Neuronal stem cell (in vitro differentiated cells): ENCODE results near the gene ERC2.

Experiments
- DNase-seq: peaks from one replicate; pipeline ENCODE4 v3.0.0-alpha.2; 2013; ENCODE audit warnings: low spot score
- H2AFZ ChIP-seq: one replicate; pipeline ENCODE4 v1.6.1; 2013; ENCODE audit warnings: mild to moderate bottlenecking, low read length, inconsistent platforms
- H2AK5ac ChIP-seq: 2 replicates; pipeline ENCODE4 v1.6.1; 2013; ENCODE audit warnings: low read depth, mild to moderate bottlenecking, inconsistent platforms, low read length, moderate library complexity, mixed read lengths
- H2BK120ac ChIP-seq: 2 replicates; pipeline ENCODE4 v1.6.1; 2013; ENCODE audit warnings: low read depth, mild to moderate bottlenecking, inconsistent platforms, low read length, moderate library complexity, mixed read lengths
- H2BK12ac ChIP-seq: one replicate; pipeline ENCODE4 v1.6.1; 2013; ENCODE audit warnings: low read length, inconsistent platforms
- H2BK15ac ChIP-seq: 2 replicates; pipeline ENCODE4 v1.6.1; 2013; ENCODE audit warnings: mild to moderate bottlenecking, low read length, inconsistent platforms, mixed read lengths
- H2BK5ac ChIP-seq: one replicate; pipeline ENCODE4 v1.6.1; 2013; ENCODE audit warnings: inconsistent platforms, mild to moderate bottlenecking, low read length, moderate library complexity
- H3K14ac ChIP-seq: one replicate; pipeline ENCODE4 v1.6.1; 2013; ENCODE audit warnings: low read length, inconsistent platforms
- H3K18ac ChIP-seq: 2 replicates; pipeline ENCODE4 v1.6.1; 2013; ENCODE audit warnings: low read length, inconsistent platforms
- H3K23ac ChIP-seq: 2 replicates; pipeline ENCODE4 v1.6.1; 2013; ENCODE audit warnings: low read depth, mild to moderate bottlenecking, mixed read lengths, low read length, inconsistent platforms; ENCODE audit not compliant: poor library complexity
- H3K27ac ChIP-seq: replicated peaks from 3 replicates; pipeline ENCODE4 v1.5.1; 2013; ENCODE audit warnings: low read length, inconsistent platforms
- H3K27me3 ChIP-seq, 3 experiments: 2 replicates each; pipeline ENCODE4 v1.6.1; 2013; ENCODE audit warnings: low read length in 3 of 3, mild to moderate bottlenecking in 2 of 3, inconsistent platforms in 1 of 3, low read depth in 1 of 3, mixed read lengths in 1 of 3, moderate library complexity in 1 of 3; ENCODE audit not compliant: control insufficient read depth in 3 of 3, insufficient read depth in 3 of 3
- H3K36me3 ChIP-seq, 2 donors: replicated peaks in 1 of 2; 2 replicates each; pipeline ENCODE4 v1.6.1; 2013; ENCODE audit warnings: low read length in 2 of 2; ENCODE audit not compliant: control insufficient read depth in 2 of 2, insufficient read depth in 2 of 2
- H3K4ac ChIP-seq: 2 replicates; pipeline ENCODE4 v1.6.1; 2013; ENCODE audit warnings: inconsistent platforms, mild to moderate bottlenecking, low read length, moderate library complexity
- H3K4me1 ChIP-seq, 2 donors: 1 replicate in 1 of 2; 2 replicates in 1 of 2; pipeline ENCODE4 v1.6.1; 2013; ENCODE audit warnings: low read length in 2 of 2, low read depth in 1 of 2; ENCODE audit not compliant: control insufficient read depth in 2 of 2, insufficient read depth in 1 of 2
- H3K4me2 ChIP-seq: one replicate; pipeline ENCODE4 v1.6.1; 2013; ENCODE audit warnings: mild to moderate bottlenecking, low read length, inconsistent platforms; ENCODE audit not compliant: insufficient read depth, poor library complexity, severe bottlenecking
- H3K4me3 ChIP-seq, 2 donors: 2 replicates each; pipeline ENCODE4 v1.5.1; 2013; ENCODE audit warnings: low read length in 2 of 2, mild to moderate bottlenecking in 2 of 2, inconsistent platforms in 1 of 2, moderate library complexity in 1 of 2
- H3K79me1 ChIP-seq: one replicate; pipeline ENCODE4 v1.6.1; 2013; ENCODE audit warnings: low read depth, mild to moderate bottlenecking, inconsistent platforms, low read length, moderate library complexity
- H3K9ac ChIP-seq: one replicate; pipeline ENCODE4 v1.6.1; 2013; ENCODE audit warnings: mild to moderate bottlenecking, low read depth, low read length, inconsistent platforms; ENCODE audit not compliant: poor library complexity
- H3K9me3 ChIP-seq, 2 donors: replicated peaks in 1 of 2; 2 replicates each; pipeline versions ENCODE3 to v1.6.1; 2013; ENCODE audit warnings: low read length in 2 of 2, mild to moderate bottlenecking in 2 of 2, inconsistent platforms in 1 of 2, low read depth in 1 of 2, mixed read lengths in 1 of 2, moderate library complexity in 1 of 2; ENCODE audit not compliant: control insufficient read depth in 2 of 2, insufficient read depth in 1 of 2
- H4K8ac ChIP-seq: one replicate; pipeline ENCODE4 v1.6.1; 2013; ENCODE audit warnings: low read depth, mild to moderate bottlenecking, inconsistent platforms, low read length, moderate library complexity
- H4K91ac ChIP-seq: one replicate; pipeline ENCODE4 v1.6.1; 2013; ENCODE audit warnings: low read length, low read depth, mild to moderate bottlenecking, inconsistent platforms; ENCODE audit not compliant: poor library complexity
- WGBS, 2 donors: extraction: QIAGEN DNeasy Blood & Tissue Kit; methylation state at CpG; one replicate each; pipeline ENCODE4 v1.1.7; 2013; ENCODE audit warnings: missing lambda C conversion rate in 2 of 2, mixed read lengths in 1 of 2; ENCODE audit not compliant: insufficient read length in 2 of 2, insufficient replicate concordance in 1 of 2; ENCODE audit errors: extremely low coverage in 2 of 2; 5-methylcytosine and 5-hydroxymethylcytosine counted together

The ERC2 gene

GRCh38 chr3:56197991-56198390, 270.3 kb downstream of the ERC2 start:
- H3K9me3 ChIP-seq: no peaks in the 10 kb centered on the region
- H3K23ac ChIP-seq: no peak overlapping the region
- H3K14ac ChIP-seq: no peak overlapping the region
- no peaks in the 10 kb centered on the region for H3K27me3 ChIP-seq
- no peak overlapping the region for H3K18ac ChIP-seq
- no peaks in the 10 kb centered on the region for H3K79me1 ChIP-seq
- H2BK120ac ChIP-seq: no peak overlapping the region
- no peak overlapping the region for H2BK15ac ChIP-seq
- H2AFZ ChIP-seq: no peak overlapping the region
- no peak overlapping the region for H2BK5ac ChIP-seq
- no peak overlapping the region for H3K4me3 ChIP-seq
- no peak for DNase-seq
- H3K4me2 ChIP-seq: no peak overlapping the region
- H3K36me3 ChIP-seq: no peaks in the 10 kb centered on the region
- peaks cover 2 to 8% of the 10 kb centered on the region in 2 donors for H3K4me1 ChIP-seq
- H2AK5ac ChIP-seq: no peak overlapping the region
- no peak overlapping the region for H4K8ac ChIP-seq
- no peak overlapping the region for H3K27ac ChIP-seq
- no peak overlapping the region for H4K91ac ChIP-seq
- H3K4ac ChIP-seq: no peak overlapping the region
- no peak overlapping the region for H2BK12ac ChIP-seq
- H3K9ac ChIP-seq: no peak overlapping the region

DNA sequence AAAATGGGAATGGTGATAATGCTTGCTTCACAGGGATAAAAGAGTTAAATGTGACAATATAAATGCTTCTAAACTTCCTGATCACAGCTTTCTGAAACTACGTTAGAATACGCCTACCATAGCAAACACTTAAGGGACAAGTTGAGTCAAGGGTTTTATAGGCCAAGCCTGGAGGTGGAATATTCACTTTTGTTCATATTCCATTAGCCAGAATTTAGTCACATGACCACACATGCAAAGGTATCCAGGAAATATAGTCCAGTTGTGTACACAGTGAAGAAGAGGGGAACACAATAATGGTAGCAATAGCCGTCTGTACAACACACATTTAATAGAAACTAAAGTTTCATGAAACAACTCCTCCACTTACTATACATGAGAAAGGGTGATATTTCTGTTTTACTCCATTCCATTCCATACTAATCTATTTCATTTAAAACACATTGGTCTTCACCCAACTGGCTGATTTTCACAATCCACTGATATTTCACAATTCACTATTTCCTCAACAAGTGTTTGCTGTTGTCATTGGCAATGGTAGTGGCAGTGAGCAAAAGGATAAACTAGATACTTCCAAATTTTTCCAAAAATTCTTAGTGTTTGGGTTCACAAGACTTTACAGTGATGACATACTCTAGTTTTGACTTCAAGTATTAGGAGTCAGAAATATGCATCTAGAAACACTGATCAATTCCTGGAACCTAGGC, 270.9 kb downstream of the ERC2 start:
- H3K14ac ChIP-seq: no peak overlapping the region
- H2BK120ac ChIP-seq: no peak overlapping the region
- no CpG with 5 or more reads among the region's 3 CpGs for WGBS, 2 donors
- no peak for DNase-seq
- no peak overlapping the region for H3K4me3 ChIP-seq
- H3K4me1 ChIP-seq: peaks cover 2 to 8% of the 10 kb centered on the region in 2 donors
- no peak overlapping the region for H2AK5ac ChIP-seq
- H3K18ac ChIP-seq: no peak overlapping the region
- H3K9me3 ChIP-seq: no peaks in the 10 kb centered on the region
- H3K4me2 ChIP-seq: no peak overlapping the region
- no peak overlapping the region for H3K23ac ChIP-seq
- H3K9ac ChIP-seq: no peak overlapping the region
- no peaks in the 10 kb centered on the region for H3K79me1 ChIP-seq
- no peak overlapping the region for H3K27ac ChIP-seq
- no peak overlapping the region for H4K8ac ChIP-seq
- H3K4ac ChIP-seq: no peak overlapping the region
- H4K91ac ChIP-seq: no peak overlapping the region
- no peak overlapping the region for H2AFZ ChIP-seq
- H2BK5ac ChIP-seq: no peak overlapping the region
- H3K27me3 ChIP-seq: no peaks in the 10 kb centered on the region
- H3K36me3 ChIP-seq: no peaks in the 10 kb centered on the region
- no peak overlapping the region for H2BK15ac ChIP-seq
- no peak overlapping the region for H2BK12ac ChIP-seq

DNA sequence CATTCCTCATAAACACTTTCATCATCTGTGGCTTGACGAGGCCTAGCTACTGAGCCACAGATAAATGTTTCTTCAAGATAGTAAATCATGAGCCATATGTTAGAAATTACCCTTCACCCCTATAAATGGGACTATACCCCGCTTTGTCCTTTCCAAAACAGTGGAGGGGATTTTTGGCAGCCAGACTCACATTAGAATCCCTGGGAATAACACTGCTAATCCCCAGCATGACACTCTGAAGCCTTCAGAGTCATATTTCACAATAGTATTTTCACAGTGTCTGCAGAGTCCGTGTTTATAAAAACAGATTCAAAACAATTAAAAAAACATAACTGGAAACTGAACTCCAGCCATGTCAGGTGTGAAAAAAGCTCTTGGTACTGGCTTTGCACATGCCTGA, 271.6 kb downstream of the ERC2 start:
- Histone ChIP-seq H4K8ac (no peak overlapping the region), H3K4ac (no peak overlapping the region), H2BK5ac (no peak overlapping the region), H3K27ac (no peak overlapping the region), H3K18ac (no peak overlapping the region), H3K14ac (no peak overlapping the region), H3K23ac (no peak overlapping the region), H2BK15ac (no peak overlapping the region), H3K9ac (no peak overlapping the region), H2AFZ (no peak overlapping the region), H3K4me3 (no peak overlapping the region), H3K36me3 (no peaks in the 10 kb centered on the region), H3K79me1 (no peaks in the 10 kb centered on the region), H2BK120ac (no peak overlapping the region), H3K4me1 (peaks cover 2 to 8% of the 10 kb centered on the region in 2 donors), H3K27me3 (no peaks in the 10 kb centered on the region), H4K91ac (no peak overlapping the region), H3K9me3 (no peaks in the 10 kb centered on the region), H2BK12ac (no peak overlapping the region), H2AK5ac (no peak overlapping the region), H3K4me2 (no peak overlapping the region)
- DNase-seq: no peak
- WGBS, 2 donors: no CpG with 5 or more reads among the region's 3 CpGs

- Histone ChIP-seq H3K18ac (no peak overlapping the region), H3K4me1 (peaks cover 2 to 8% of the 10 kb centered on the region in 2 donors), H4K8ac (no peak overlapping the region), H2BK12ac (no peak overlapping the region), H3K36me3 (no peaks in the 10 kb centered on the region), H3K27ac (no peak overlapping the region), H2BK15ac (no peak overlapping the region), H3K4ac (no peak overlapping the region), H3K9me3 (no peaks in the 10 kb centered on the region), H4K91ac (no peak overlapping the region), H3K4me3 (no peak overlapping the region), H3K27me3 (no peaks in the 10 kb centered on the region), H2BK120ac (no peak overlapping the region), H3K4me2 (no peak overlapping the region), H3K14ac (no peak overlapping the region), H2AK5ac (no peak overlapping the region), H3K79me1 (no peaks in the 10 kb centered on the region), H2BK5ac (no peak overlapping the region), H3K23ac (no peak overlapping the region), H3K9ac (no peak overlapping the region), H2AFZ (no peak overlapping the region)
- no CpG with 5 or more reads among the region's 3 CpGs for WGBS, 2 donors
- DNase-seq: no peak
Observed at GRCh38 chr3:56193519-56193918, 274.7 kb downstream of the ERC2 start.
